ENCODE measurements around the gene TDRD1.

The TDRD1 gene

DNA sequence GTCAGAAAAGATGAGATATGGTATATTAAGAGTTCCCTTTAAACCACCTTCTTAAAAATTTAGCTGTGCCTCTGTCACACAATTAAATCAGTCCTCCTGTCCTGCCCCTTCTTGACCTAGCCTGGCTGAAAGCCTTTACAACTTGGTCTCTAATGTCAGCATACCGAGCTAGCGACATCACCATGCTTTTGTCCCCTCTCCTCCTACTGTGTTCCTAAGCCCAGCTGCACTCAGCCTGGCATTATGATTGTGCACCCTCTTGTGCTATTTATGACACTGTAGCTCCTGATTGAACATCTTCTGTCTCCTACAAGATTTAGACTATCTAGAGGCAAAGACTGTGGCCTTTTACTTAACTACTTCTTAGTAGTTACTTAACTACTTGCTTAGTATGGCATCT is 29.2 kb downstream of the TDRD1 start:
- TF ChIP-seq SUZ12 (IDR thresholded peaks at IDR 0.05; ENCODE audit: extremely low read depth, insufficient read depth, insufficient read length) (no peak), ZNF274 (IDR thresholded peaks at IDR 0.05; ENCODE audit: low read depth, low read length) (no peak), YY1 (IDR thresholded peaks at IDR 0.05; ENCODE audit: insufficient read depth, insufficient read length) (no peak)
- Histone ChIP-seq H3K9ac (ENCODE audit: insufficient read length, low read depth) (no peak overlapping the region), H3K4me3 (ENCODE audit: insufficient read length, low read depth) (no peak overlapping the region), H3K36me3 (ENCODE audit: insufficient read depth, insufficient read length, low read length) (no peaks in the 10 kb centered on the region), H3K27me3 (ENCODE audit: insufficient read depth, insufficient read length) (no peaks in the 10 kb centered on the region), H3K4me1 (ENCODE audit: insufficient read depth, insufficient read length) (peaks cover 3% of the 10 kb centered on the region), H3K9me3 (ENCODE audit: insufficient read depth, low read length) (no peaks in the 10 kb centered on the region)
- peak; percentile 43 for DNase-seq (ENCODE audit: low read depth, low spot score)

DNA sequence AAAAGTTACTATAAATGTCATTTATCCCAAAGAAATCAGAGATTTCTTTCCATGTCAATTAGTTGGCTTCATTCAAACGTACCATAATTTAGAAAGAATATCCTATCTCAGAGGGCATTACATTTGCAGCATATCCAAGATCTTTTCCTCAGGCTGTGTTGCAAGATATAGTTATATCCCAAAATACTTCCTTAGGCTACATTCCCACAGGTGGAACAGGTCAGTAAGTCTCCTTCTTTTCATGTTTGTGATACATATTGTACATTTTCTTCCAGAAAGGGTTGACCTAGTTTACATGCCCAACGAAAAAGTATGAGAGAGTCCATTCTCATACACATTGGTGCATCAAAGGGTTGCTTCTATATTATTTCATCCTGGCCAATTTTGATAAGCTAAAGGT is 33.0 kb downstream of the TDRD1 start:
- Histone ChIP-seq H3K9ac (ENCODE audit: insufficient read length, low read depth) (no peak overlapping the region), H3K27me3 (ENCODE audit: insufficient read depth, insufficient read length) (no peaks in the 10 kb centered on the region), H3K4me3 (ENCODE audit: insufficient read length, low read depth) (no peak overlapping the region), H3K36me3 (ENCODE audit: insufficient read depth, insufficient read length, low read length) (no peaks in the 10 kb centered on the region), H3K4me1 (ENCODE audit: insufficient read depth, insufficient read length) (peaks cover 3% of the 10 kb centered on the region), H3K9me3 (ENCODE audit: insufficient read depth, low read length) (no peaks in the 10 kb centered on the region)
- no peak for DNase-seq (ENCODE audit: low read depth, low spot score)
- no peak for TF ChIP-seq ZNF274 (IDR thresholded peaks at IDR 0.05; ENCODE audit: low read depth, low read length)
- no peak for TF ChIP-seq YY1 (IDR thresholded peaks at IDR 0.05; ENCODE audit: insufficient read depth, insufficient read length)
- no peak for TF ChIP-seq SUZ12 (IDR thresholded peaks at IDR 0.05; ENCODE audit: extremely low read depth, insufficient read depth, insufficient read length)

DNA sequence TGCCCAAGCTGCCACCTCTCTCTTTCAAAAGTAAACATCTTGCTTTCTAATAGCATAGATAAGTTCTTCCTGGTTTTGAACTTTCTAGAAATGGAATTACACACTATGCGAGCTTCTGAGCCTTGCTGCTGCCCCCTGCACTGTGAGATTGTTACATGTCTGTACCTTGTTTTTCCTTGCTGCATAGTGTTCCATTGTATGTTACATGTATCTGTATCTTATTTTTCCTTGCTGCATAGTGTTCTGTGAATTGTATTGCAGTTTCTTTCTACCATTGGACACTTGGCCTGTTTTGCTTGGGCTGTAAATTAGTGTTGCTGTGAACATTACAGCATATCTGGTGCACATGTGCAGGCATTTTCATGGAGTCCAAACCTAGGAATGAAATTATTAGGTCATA is 35.9 kb downstream of the TDRD1 start:
- no peak for TF ChIP-seq SUZ12 (IDR thresholded peaks at IDR 0.05; ENCODE audit: extremely low read depth, insufficient read depth, insufficient read length)
- TF ChIP-seq YY1 (IDR thresholded peaks at IDR 0.05; ENCODE audit: insufficient read depth, insufficient read length) = no peak
- TF ChIP-seq ZNF274 (IDR thresholded peaks at IDR 0.05; ENCODE audit: low read depth, low read length) = no peak
- DNase-seq (ENCODE audit: low read depth, low spot score) = no peak
- no peaks in the 10 kb centered on the region for H3K9me3 ChIP-seq (ENCODE audit: insufficient read depth, low read length)
- no peak overlapping the region for H3K4me3 ChIP-seq (ENCODE audit: insufficient read length, low read depth)
- H3K9ac ChIP-seq (ENCODE audit: insufficient read length, low read depth) = no peak overlapping the region
- H3K4me1 ChIP-seq (ENCODE audit: insufficient read depth, insufficient read length) = no peaks in the 10 kb centered on the region
- no peaks in the 10 kb centered on the region for H3K27me3 ChIP-seq (ENCODE audit: insufficient read depth, insufficient read length)
- H3K36me3 ChIP-seq (ENCODE audit: insufficient read depth, insufficient read length, low read length) = no peaks in the 10 kb centered on the region

DNA sequence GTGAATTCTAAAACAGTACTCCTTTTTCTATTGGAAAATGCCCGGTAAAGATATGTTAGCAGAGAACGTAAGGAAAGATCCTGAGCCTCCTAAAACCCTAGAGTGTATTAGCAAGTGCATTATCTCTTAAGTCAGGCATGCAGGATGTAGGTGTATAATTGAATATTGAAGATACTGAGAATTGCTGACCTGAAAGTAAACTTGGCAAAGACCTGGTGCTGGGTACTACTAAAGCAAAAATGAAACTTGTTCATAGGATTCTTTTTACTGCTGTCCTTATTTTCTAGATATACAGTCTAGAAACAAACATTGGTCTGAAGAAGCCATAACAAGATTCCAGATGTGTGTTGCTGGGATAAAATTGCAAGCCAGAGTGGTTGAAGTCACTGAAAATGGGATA is 41.1 kb downstream of the TDRD1 start:
- TF ChIP-seq SUZ12 (IDR thresholded peaks at IDR 0.05; ENCODE audit: extremely low read depth, insufficient read depth, insufficient read length) (no peak), ZNF274 (IDR thresholded peaks at IDR 0.05; ENCODE audit: low read depth, low read length) (no peak), YY1 (IDR thresholded peaks at IDR 0.05; ENCODE audit: insufficient read depth, insufficient read length) (no peak)
- DNase-seq (ENCODE audit: low read depth, low spot score) = no peak

DNA sequence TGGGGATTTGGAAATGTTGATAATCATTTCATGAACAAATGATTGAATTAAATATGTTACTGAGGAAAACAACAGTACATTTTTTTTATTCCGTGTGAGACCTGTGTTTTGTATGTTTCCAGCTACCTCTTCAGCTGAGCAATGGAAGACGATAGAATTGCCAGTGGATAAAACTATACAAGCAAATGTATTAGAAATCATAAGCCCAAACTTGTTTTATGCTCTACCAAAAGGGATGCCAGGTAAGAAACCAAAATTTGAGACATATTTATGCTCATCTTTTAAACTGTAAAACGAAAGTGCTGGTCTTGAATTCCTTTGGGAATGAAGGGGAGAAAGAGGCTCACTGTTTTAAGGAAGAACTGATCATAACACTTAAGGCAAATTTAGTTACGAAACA is 42.1 kb downstream of the TDRD1 start:
- DNase-seq (ENCODE audit: low read depth, low spot score) = no peak
- H3K27me3 ChIP-seq (ENCODE audit: insufficient read depth, insufficient read length) = no peaks in the 10 kb centered on the region

More for the DNA sequence above, 41.1 kb downstream of the TDRD1 start:
- Histone ChIP-seq H3K9ac (ENCODE audit: insufficient read length, low read depth) (no peak overlapping the region), H3K9me3 (ENCODE audit: insufficient read depth, low read length) (no peaks in the 10 kb centered on the region), H3K27me3 (ENCODE audit: insufficient read depth, insufficient read length) (no peaks in the 10 kb centered on the region), H3K36me3 (ENCODE audit: insufficient read depth, insufficient read length, low read length) (no peaks in the 10 kb centered on the region), H3K4me3 (ENCODE audit: insufficient read length, low read depth) (no peak overlapping the region), H3K4me1 (ENCODE audit: insufficient read depth, insufficient read length) (no peaks in the 10 kb centered on the region)

DNA sequence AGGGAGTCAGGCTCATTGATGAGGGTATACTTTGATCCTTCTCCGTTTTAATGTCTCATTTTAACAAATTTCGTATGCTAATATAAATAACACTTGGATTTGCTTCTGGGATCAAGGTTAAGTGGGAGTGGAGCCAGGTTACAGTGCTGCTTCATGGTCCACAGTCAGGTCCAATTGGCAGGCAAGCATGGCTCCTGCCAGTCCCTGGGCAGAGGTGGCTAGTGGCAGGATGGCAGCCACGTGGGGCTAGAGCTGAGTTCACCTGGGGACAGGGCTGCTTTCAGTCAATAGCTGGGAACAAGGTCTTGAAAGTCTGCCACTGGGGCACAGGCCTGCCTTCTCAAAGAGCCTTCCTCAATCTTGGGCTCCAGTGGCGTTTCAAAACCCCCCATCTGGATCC is 43.9 kb downstream of the TDRD1 start:
- TF ChIP-seq YY1 (IDR thresholded peaks at IDR 0.05; ENCODE audit: insufficient read depth, insufficient read length) (no peak), SUZ12 (IDR thresholded peaks at IDR 0.05; ENCODE audit: extremely low read depth, insufficient read depth, insufficient read length) (no peak), ZNF274 (IDR thresholded peaks at IDR 0.05; ENCODE audit: low read depth, low read length) (no peak)
- H3K27me3 ChIP-seq (ENCODE audit: insufficient read depth, insufficient read length) = no peaks in the 10 kb centered on the region
- no peaks in the 10 kb centered on the region for H3K4me1 ChIP-seq (ENCODE audit: insufficient read depth, insufficient read length)
- no peak for DNase-seq (ENCODE audit: low read depth, low spot score)
- no peaks in the 10 kb centered on the region for H3K36me3 ChIP-seq (ENCODE audit: insufficient read depth, insufficient read length, low read length)
- no peak overlapping the region for H3K4me3 ChIP-seq (ENCODE audit: insufficient read length, low read depth)
- no peaks in the 10 kb centered on the region for H3K9me3 ChIP-seq (ENCODE audit: insufficient read depth, low read length)
- H3K9ac ChIP-seq (ENCODE audit: insufficient read length, low read depth) = no peak overlapping the region

More for the DNA sequence above, 42.1 kb downstream of the TDRD1 start:
- TF ChIP-seq YY1 (IDR thresholded peaks at IDR 0.05; ENCODE audit: insufficient read depth, insufficient read length) = no peak
- TF ChIP-seq ZNF274 (IDR thresholded peaks at IDR 0.05; ENCODE audit: low read depth, low read length) = no peak
- TF ChIP-seq SUZ12 (IDR thresholded peaks at IDR 0.05; ENCODE audit: extremely low read depth, insufficient read depth, insufficient read length) = no peak
- Histone ChIP-seq H3K36me3 (ENCODE audit: insufficient read depth, insufficient read length, low read length) (no peaks in the 10 kb centered on the region), H3K9ac (ENCODE audit: insufficient read length, low read depth) (no peak overlapping the region), H3K9me3 (ENCODE audit: insufficient read depth, low read length) (no peaks in the 10 kb centered on the region), H3K4me1 (ENCODE audit: insufficient read depth, insufficient read length) (no peaks in the 10 kb centered on the region), H3K4me3 (ENCODE audit: insufficient read length, low read depth) (no peak overlapping the region)

DNA sequence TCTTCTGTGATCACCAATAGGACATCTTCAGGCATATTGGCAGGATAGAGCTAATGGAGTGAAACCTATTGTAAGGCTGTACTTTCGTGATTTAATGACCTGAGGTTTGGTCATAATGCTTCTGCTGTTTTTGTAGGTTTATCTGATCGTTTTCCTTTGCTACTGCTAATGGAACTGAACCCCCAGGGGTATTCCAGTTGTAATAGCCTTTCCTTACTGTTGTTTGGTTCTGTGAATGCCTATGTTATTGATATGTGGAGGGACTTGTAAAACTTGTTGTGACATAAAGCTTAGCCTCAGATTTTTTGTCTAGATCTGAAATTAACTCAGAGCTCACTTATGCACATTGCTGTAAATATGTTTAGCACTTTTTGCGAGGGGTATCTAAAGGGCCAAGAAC is 49.0 kb downstream of the TDRD1 start:
- no peak for DNase-seq (ENCODE audit: low read depth, low spot score)
- Histone ChIP-seq H3K27me3 (ENCODE audit: insufficient read depth, insufficient read length) (no peaks in the 10 kb centered on the region), H3K9me3 (ENCODE audit: insufficient read depth, low read length) (no peaks in the 10 kb centered on the region)

More for the DNA sequence above, 49.0 kb downstream of the TDRD1 start:
- H3K4me3 ChIP-seq (ENCODE audit: insufficient read length, low read depth) = no peak overlapping the region
- H3K36me3 ChIP-seq (ENCODE audit: insufficient read depth, insufficient read length, low read length) = no peaks in the 10 kb centered on the region
- H3K9ac ChIP-seq (ENCODE audit: insufficient read length, low read depth) = no peak overlapping the region
- no peaks in the 10 kb centered on the region for H3K4me1 ChIP-seq (ENCODE audit: insufficient read depth, insufficient read length)
- TF ChIP-seq YY1 (IDR thresholded peaks at IDR 0.05; ENCODE audit: insufficient read depth, insufficient read length) (no peak), ZNF274 (IDR thresholded peaks at IDR 0.05; ENCODE audit: low read depth, low read length) (no peak), SUZ12 (IDR thresholded peaks at IDR 0.05; ENCODE audit: extremely low read depth, insufficient read depth, insufficient read length) (no peak)

Data from NT2/D1 (cell line).